HFF-Myc (cell line): ENCODE data around the gene DCTN2.

Experiments
- DNase-seq: peaks from one replicate; pipeline ENCODE4 v3.0.0-alpha.2; 2011; ENCODE audit warnings: low read depth; ENCODE audit errors: extremely low read depth
- H3K4me3 ChIP-seq: replicated peaks from 2 replicates; pipeline ENCODE4 v1.5.1; 2011; ENCODE audit warnings: low read depth, mild to moderate bottlenecking, control low read depth, low read length
- TF ChIP-seq, protein P1 (sequence below): IDR thresholded peaks from 2 replicates; pipeline ENCODE4 v1.5.1; 2012; ENCODE audit warnings: mild to moderate bottlenecking, low read depth, low read length, control low read depth; ENCODE audit errors: missing control alignments

Gene DCTN2

GRCh38 chr12:57528176-57528575, 18.8 kb downstream of the DCTN2 start:
- no peak for DNase-seq
- H3K4me3 ChIP-seq = no peak overlapping the region
- TF ChIP-seq, protein P1, sequence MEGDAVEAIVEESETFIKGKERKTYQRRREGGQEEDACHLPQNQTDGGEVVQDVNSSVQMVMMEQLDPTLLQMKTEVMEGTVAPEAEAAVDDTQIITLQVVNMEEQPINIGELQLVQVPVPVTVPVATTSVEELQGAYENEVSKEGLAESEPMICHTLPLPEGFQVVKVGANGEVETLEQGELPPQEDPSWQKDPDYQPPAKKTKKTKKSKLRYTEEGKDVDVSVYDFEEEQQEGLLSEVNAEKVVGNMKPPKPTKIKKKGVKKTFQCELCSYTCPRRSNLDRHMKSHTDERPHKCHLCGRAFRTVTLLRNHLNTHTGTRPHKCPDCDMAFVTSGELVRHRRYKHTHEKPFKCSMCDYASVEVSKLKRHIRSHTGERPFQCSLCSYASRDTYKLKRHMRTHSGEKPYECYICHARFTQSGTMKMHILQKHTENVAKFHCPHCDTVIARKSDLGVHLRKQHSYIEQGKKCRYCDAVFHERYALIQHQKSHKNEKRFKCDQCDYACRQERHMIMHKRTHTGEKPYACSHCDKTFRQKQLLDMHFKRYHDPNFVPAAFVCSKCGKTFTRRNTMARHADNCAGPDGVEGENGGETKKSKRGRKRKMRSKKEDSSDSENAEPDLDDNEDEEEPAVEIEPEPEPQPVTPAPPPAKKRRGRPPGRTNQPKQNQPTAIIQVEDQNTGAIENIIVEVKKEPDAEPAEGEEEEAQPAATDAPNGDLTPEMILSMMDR = no peak

GRCh38 chr12:57527184-57527583, 19.8 kb downstream of the DCTN2 start:
- no peak overlapping the region for H3K4me3 ChIP-seq
- no peak for DNase-seq
- TF ChIP-seq, protein P1 = no peak

DNA sequence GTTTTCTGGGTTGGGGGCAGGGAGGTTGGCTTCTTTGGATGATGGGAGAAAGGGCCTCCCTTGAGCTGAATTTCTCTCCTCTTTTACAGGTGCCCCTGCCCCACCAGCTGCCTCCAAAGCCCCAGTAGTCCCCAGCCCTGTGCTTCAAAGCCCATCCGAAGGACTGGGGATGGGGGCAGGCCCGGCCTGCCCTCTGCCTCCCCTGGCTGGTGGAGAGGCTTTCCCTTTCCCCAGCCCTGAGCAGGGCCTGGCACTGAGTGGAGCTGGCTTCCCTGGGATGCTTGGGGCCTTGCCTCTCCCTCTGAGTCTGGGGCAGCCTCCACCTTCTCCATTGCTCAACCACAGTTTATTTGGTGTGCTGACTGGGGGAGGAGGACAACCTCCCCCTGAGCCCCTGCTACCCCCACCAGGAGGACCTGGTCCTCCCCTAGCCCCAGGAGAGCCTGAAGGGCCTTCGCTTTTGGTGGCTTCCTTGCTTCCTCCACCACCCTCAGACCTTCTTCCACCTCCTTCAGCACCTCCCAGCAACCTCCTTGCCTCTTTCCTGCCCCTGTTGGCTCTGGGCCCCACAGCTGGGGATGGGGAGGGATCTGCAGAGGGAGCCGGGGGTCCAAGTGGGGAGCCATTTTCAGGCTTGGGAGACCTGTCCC, 20.4 kb downstream of the DCTN2 start:
- DNase-seq = no peak
- TF ChIP-seq, protein P1 = no peak
- H3K4me3 ChIP-seq = no peak overlapping the region

- TF ChIP-seq, protein P1 = no peak
- no peak for DNase-seq
- H3K4me3 ChIP-seq = no peak overlapping the region
Measured at GRCh38 chr12:57525615-57526383, 21.2 kb downstream of the DCTN2 start.

GRCh38 chr12:57524814-57525614, 22.0 kb downstream of the DCTN2 start:
- TF ChIP-seq, protein P1 = no peak
- DNase-seq = no peak
- H3K4me3 ChIP-seq = peak overlapping the region; percentile 67

- TF ChIP-seq, protein P1 = no peak
- DNase-seq = no peak
Measured at GRCh38 chr12:57523706-57524614, 23.0 kb downstream of the DCTN2 start.

More at GRCh38 chr12:57523706-57524614, 23.0 kb downstream of the DCTN2 start:
- peak overlapping the region; percentile 67 for H3K4me3 ChIP-seq
